ENCODE measurements around the gene SNX21. TPM values are rescaled to one million over a fixed set of nuclear protein-coding genes. Genes with fewer than 3 reads are reported as not detected.

Gene SNX21
- total and polyA plus RNA-seq, 4 donors, result 3.8 to 10.6 (median 4.8) TPM

GRCh38 chr20:45812157-45813005, 21.2 kb upstream of the SNX21 start, which contains the start of gene UBE2C:
Gene UBE2C (plus strand): TSS chr20:45812644. CDS start chr20:45812696, 52 bp downstream.
- DNase-seq (ENCODE audit: low spot score), result peak; percentile 95
- Histone ChIP-seq H3K9me3 (ENCODE audit: control insufficient read depth in 4 of 4, low read length in 3 of 4) (no peaks in the 10 kb centered on the region), H3K4me1 (ENCODE audit: control insufficient read depth in 4 of 4, insufficient read depth in 4 of 4, low read length in 3 of 4) (peaks cover 0 to 13% (median 7%) of the 10 kb centered on the region in 4 donors), H3K9ac (ENCODE audit: low read depth in 1 of 2, low read length in 2 of 2) (no peak within 1 kb of the TSS), H3K27ac (ENCODE audit: low read depth in 1 of 2, low read length in 2 of 2) (no peak within 1 kb of the TSS), H3K36me3 (ENCODE audit: control insufficient read depth in 4 of 4, insufficient read depth in 3 of 4, low read depth in 1 of 4, low read length in 3 of 4) (peaks cover 3 to 30% (median 27%) of the 10 kb centered on the region in 4 donors), H3K27me3 (ENCODE audit: control insufficient read depth in 4 of 4, insufficient read depth in 4 of 4, low read length in 3 of 4) (no peaks in the 10 kb centered on the region), H3K4me3 (ENCODE audit: low read depth in 1 of 3, low read length in 3 of 3) (peak within 1 kb of the TSS in 2 of 3 donors; percentile 29 to 53)
- TF ChIP-seq MAX (IDR thresholded peaks at IDR 0.05) (peak; percentile 37), FOXA1 (IDR thresholded peaks at IDR 0.05) (no peak), SP1 (IDR thresholded peaks at IDR 0.05) (peak; percentile 99), RXRA (IDR thresholded peaks at IDR 0.05) (no peak), NR2F2 (IDR thresholded peaks at IDR 0.05) (peak; percentile 19), RAD21 (IDR thresholded peaks at IDR 0.05) (peak in 1 of 2 donors; percentile 9), EGR1 (IDR thresholded peaks at IDR 0.05; ENCODE audit: low read depth in 2 of 2) (no peak), JUND (IDR thresholded peaks at IDR 0.05) (no peak), CTCF (IDR thresholded peaks at IDR 0.05; ENCODE audit: low read depth, low read length, missing input control) (no peak), TAF1 (conservative IDR thresholded peaks at IDR 0.05) (no peak), GABPA (IDR thresholded peaks at IDR 0.05 in 1 of 2, conservative IDR thresholded peaks at IDR 0.05 in 1 of 2) (peak in 1 of 2 donors; percentile 21), YY1 (IDR thresholded peaks at IDR 0.05) (peak; percentile 11), HNF4A (conservative IDR thresholded peaks at IDR 0.05) (no peak), FOXA2 (IDR thresholded peaks at IDR 0.05) (no peak), HNF4G (IDR thresholded peaks at IDR 0.05) (no peak)
- TF ChIP-seq, protein P1, sequence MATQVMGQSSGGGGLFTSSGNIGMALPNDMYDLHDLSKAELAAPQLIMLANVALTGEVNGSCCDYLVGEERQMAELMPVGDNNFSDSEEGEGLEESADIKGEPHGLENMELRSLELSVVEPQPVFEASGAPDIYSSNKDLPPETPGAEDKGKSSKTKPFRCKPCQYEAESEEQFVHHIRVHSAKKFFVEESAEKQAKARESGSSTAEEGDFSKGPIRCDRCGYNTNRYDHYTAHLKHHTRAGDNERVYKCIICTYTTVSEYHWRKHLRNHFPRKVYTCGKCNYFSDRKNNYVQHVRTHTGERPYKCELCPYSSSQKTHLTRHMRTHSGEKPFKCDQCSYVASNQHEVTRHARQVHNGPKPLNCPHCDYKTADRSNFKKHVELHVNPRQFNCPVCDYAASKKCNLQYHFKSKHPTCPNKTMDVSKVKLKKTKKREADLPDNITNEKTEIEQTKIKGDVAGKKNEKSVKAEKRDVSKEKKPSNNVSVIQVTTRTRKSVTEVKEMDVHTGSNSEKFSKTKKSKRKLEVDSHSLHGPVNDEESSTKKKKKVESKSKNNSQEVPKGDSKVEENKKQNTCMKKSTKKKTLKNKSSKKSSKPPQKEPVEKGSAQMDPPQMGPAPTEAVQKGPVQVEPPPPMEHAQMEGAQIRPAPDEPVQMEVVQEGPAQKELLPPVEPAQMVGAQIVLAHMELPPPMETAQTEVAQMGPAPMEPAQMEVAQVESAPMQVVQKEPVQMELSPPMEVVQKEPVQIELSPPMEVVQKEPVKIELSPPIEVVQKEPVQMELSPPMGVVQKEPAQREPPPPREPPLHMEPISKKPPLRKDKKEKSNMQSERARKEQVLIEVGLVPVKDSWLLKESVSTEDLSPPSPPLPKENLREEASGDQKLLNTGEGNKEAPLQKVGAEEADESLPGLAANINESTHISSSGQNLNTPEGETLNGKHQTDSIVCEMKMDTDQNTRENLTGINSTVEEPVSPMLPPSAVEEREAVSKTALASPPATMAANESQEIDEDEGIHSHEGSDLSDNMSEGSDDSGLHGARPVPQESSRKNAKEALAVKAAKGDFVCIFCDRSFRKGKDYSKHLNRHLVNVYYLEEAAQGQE (IDR thresholded peaks at IDR 0.05), result no peak
- TF ChIP-seq, protein P2, sequence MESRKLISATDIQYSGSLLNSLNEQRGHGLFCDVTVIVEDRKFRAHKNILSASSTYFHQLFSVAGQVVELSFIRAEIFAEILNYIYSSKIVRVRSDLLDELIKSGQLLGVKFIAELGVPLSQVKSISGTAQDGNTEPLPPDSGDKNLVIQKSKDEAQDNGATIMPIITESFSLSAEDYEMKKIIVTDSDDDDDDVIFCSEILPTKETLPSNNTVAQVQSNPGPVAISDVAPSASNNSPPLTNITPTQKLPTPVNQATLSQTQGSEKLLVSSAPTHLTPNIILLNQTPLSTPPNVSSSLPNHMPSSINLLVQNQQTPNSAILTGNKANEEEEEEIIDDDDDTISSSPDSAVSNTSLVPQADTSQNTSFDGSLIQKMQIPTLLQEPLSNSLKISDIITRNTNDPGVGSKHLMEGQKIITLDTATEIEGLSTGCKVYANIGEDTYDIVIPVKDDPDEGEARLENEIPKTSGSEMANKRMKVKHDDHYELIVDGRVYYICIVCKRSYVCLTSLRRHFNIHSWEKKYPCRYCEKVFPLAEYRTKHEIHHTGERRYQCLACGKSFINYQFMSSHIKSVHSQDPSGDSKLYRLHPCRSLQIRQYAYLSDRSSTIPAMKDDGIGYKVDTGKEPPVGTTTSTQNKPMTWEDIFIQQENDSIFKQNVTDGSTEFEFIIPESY (IDR thresholded peaks at IDR 0.05), result no peak
- TF ChIP-seq, protein P3, sequence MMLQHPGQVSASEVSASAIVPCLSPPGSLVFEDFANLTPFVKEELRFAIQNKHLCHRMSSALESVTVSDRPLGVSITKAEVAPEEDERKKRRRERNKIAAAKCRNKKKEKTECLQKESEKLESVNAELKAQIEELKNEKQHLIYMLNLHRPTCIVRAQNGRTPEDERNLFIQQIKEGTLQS (IDR thresholded peaks at IDR 0.05), result no peak
- 4% methylated on average over 65 of the region's 65 CpGs for WGBS
